Endothelial cell of umbilical vein (primary cell): Measurements from ENCODE around the gene C10orf143.

Source experiments
- CTCF ChIP-seq, 2 donors: IDR thresholded peaks; 1 replicate in 1 of 2; 2 replicates in 1 of 2; pipeline ENCODE4 v1.5.1; 2011; ENCODE audit warnings: low read length in 2 of 2, mild to moderate bottlenecking in 2 of 2, moderate library complexity in 2 of 2, control low read depth in 1 of 2, inconsistent platforms in 1 of 2, low read depth in 1 of 2; ENCODE audit not compliant: insufficient read depth in 1 of 2; ENCODE audit errors: extremely low read depth in 1 of 2
- EZH2 ChIP-seq: IDR thresholded peaks from 2 replicates; pipeline ENCODE4 v1.6.1; 2012; ENCODE audit warnings: borderline replicate concordance, low read depth, mild to moderate bottlenecking, moderate library complexity, low read length, inconsistent platforms; ENCODE audit not compliant: severe bottlenecking
- FOS ChIP-seq: IDR thresholded peaks from 2 replicates; pipeline ENCODE4 v1.6.1; 2011; ENCODE audit warnings: mild to moderate bottlenecking, low read length, moderate library complexity, borderline replicate concordance; ENCODE audit not compliant: insufficient read depth
- MYC ChIP-seq: IDR thresholded peaks from one replicate; pipeline ENCODE4 v1.6.1; 2011; ENCODE audit warnings: mild to moderate bottlenecking, low read depth, low read length
- POLR2A ChIP-seq: IDR thresholded peaks from 2 replicates; pipeline ENCODE4 v1.6.1; 2012; ENCODE audit warnings: low read depth, mild to moderate bottlenecking, control low read depth, low read length
- POLR2AphosphoS5 ChIP-seq: IDR thresholded peaks from 2 replicates; pipeline ENCODE4 v1.6.1; 2012; ENCODE audit warnings: low read depth, mild to moderate bottlenecking, control low read depth, low read length, moderate library complexity; ENCODE audit not compliant: insufficient read depth

GRCh38 chr10:130025811-130026485, 84.7 kb downstream of the C10orf143 start:
- no peak for TF ChIP-seq POLR2AphosphoS5
- TF ChIP-seq EZH2 = no peak
- no peak for TF ChIP-seq CTCF (IDR thresholded peaks at IDR 0.05; ENCODE audit: extremely low read depth in 1 of 2, insufficient read depth in 1 of 2, low read depth in 1 of 2, low read length in 2 of 2)
- no peak for TF ChIP-seq POLR2A
- TF ChIP-seq MYC = no peak
- no peak for TF ChIP-seq FOS
